ENCODE data around the gene MAGI2. TPM values are rescaled to one million over a fixed set of nuclear protein-coding genes. Genes with fewer than 3 reads are reported as not detected.
A peak's percentile ranks its signal among the peaks of the same experiment; 100 is the strongest.

MAGI2 gene
- 5.7 and 6.0 TPM in 2 replicates for total RNA-seq
- 3.1 TPM for polyA plus RNA-seq (2012)

GRCh38 chr7:79453558-79454360 lies at the start of gene MAGI2:
Gene MAGI2 (minus strand): TSS chr7:79453667. CDS start chr7:79453320, 347 bp downstream.
- peak; percentile 93 for DNase-seq (ENCODE audit: low read depth)

- DNase-seq (ENCODE audit: low read depth): no peak
Observed at GRCh38 chr7:79502151-79502550, 48.7 kb upstream of the MAGI2 start.

- no peak for DNase-seq (ENCODE audit: low read depth)
Observed at GRCh38 chr7:79500759-79501158, 47.3 kb upstream of the MAGI2 start.

GRCh38 chr7:79497728-79498127 lies 44.3 kb upstream of the MAGI2 start:
- DNase-seq (ENCODE audit: low read depth): no peak

GRCh38 chr7:79495544-79496272 lies 42.2 kb upstream of the MAGI2 start:
- no peak for DNase-seq (ENCODE audit: low read depth)

- no peak for DNase-seq (ENCODE audit: low read depth)
Observed at GRCh38 chr7:79494046-79494445, 40.6 kb upstream of the MAGI2 start.

GRCh38 chr7:79489371-79489770 lies 35.9 kb upstream of the MAGI2 start:
- DNase-seq (ENCODE audit: low read depth): peak; percentile 77

- no peak for DNase-seq (ENCODE audit: low read depth)
Observed at GRCh38 chr7:79478386-79478785, 24.9 kb upstream of the MAGI2 start.

GRCh38 chr7:79475455-79475854 lies 22.0 kb upstream of the MAGI2 start:
- no peak for DNase-seq (ENCODE audit: low read depth)

GRCh38 chr7:79471699-79472098 lies 18.2 kb upstream of the MAGI2 start:
- DNase-seq (ENCODE audit: low read depth): no peak

- DNase-seq (ENCODE audit: low read depth): no peak
Observed at GRCh38 chr7:79471283-79471682, 17.8 kb upstream of the MAGI2 start.

GRCh38 chr7:79465551-79465950 lies 12.1 kb upstream of the MAGI2 start:
- no peak for DNase-seq (ENCODE audit: low read depth)

- DNase-seq (ENCODE audit: low read depth): no peak
Observed at GRCh38 chr7:79464051-79464450, 10.6 kb upstream of the MAGI2 start.

GRCh38 chr7:79462390-79462789 lies 8.9 kb upstream of the MAGI2 start:
- DNase-seq (ENCODE audit: low read depth): no peak

GRCh38 chr7:79461660-79462059 lies 8.2 kb upstream of the MAGI2 start:
- DNase-seq (ENCODE audit: low read depth): peak; percentile 68

GRCh38 chr7:79459381-79459780 lies 5.9 kb upstream of the MAGI2 start:
- no peak for DNase-seq (ENCODE audit: low read depth)

GRCh38 chr7:79458796-79459195 lies 5.3 kb upstream of the MAGI2 start:
- peak; percentile 50 for DNase-seq (ENCODE audit: low read depth)

- no peak for DNase-seq (ENCODE audit: low read depth)
Observed at GRCh38 chr7:79455173-79455790, 1.8 kb upstream of the MAGI2 start.

- DNase-seq (ENCODE audit: low read depth): no peak
Observed at GRCh38 chr7:79454361-79454960, 994 bp upstream of the MAGI2 start.

- DNase-seq (ENCODE audit: low read depth): no peak
Observed at GRCh38 chr7:79453266-79453557, 255 bp downstream of the MAGI2 start.

GRCh38 chr7:79452495-79453265 lies 787 bp downstream of the MAGI2 start:
- DNase-seq (ENCODE audit: low read depth): peak; percentile 42

All from myocyte (in vitro differentiated cells).